Coronary artery (tissue), 2 donors: ENCODE measurements around the gene KCNN1.
A peak's percentile ranks its signal among the peaks of the same experiment; 100 is the strongest.
"Not testable (repeated sequence)": the region's sequence is repeated elsewhere in the genome, so short reads cannot be mapped to it uniquely, and the experiment has no call there.

ENCODE experiments used
- DNase-seq: peaks from one replicate; pipeline ENCODE4 v3.0.0-alpha.2; 2017; ENCODE audit warnings: low spot score
- H3K27ac ChIP-seq, 2 donors: fragments of 200-600 bp; sonication (generic); one replicate each; pipeline ENCODE4 v1.5.1; 2016 to 2019
- H3K4me3 ChIP-seq: fragments of 200-600 bp; sonication (generic); 2 replicates; pipeline ENCODE4 v1.5.1; 2016; ENCODE audit warnings: mild to moderate bottlenecking, moderate library complexity
- TF ChIP-seq, protein P1 (sequence below): fragments of 200-600 bp; sonication (generic); IDR thresholded peaks from one replicate; pipeline ENCODE4 v1.5.1; 2019; ENCODE audit warnings: antibody characterized with exemption

The KCNN1 gene

GRCh38 chr19:17966550-17967256 lies at the start of gene KCNN1:
TSS of gene KCNN1 (plus strand) at chr19:17967107. CDS start at chr19:17973889, 6,782 bp downstream.
- H3K4me3 ChIP-seq: peak within 1 kb of the TSS; percentile 54
- DNase-seq: no peak
- TF ChIP-seq, protein P1, sequence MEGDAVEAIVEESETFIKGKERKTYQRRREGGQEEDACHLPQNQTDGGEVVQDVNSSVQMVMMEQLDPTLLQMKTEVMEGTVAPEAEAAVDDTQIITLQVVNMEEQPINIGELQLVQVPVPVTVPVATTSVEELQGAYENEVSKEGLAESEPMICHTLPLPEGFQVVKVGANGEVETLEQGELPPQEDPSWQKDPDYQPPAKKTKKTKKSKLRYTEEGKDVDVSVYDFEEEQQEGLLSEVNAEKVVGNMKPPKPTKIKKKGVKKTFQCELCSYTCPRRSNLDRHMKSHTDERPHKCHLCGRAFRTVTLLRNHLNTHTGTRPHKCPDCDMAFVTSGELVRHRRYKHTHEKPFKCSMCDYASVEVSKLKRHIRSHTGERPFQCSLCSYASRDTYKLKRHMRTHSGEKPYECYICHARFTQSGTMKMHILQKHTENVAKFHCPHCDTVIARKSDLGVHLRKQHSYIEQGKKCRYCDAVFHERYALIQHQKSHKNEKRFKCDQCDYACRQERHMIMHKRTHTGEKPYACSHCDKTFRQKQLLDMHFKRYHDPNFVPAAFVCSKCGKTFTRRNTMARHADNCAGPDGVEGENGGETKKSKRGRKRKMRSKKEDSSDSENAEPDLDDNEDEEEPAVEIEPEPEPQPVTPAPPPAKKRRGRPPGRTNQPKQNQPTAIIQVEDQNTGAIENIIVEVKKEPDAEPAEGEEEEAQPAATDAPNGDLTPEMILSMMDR: no peak
- H3K27ac ChIP-seq: no peak within 1 kb of the TSS

DNA sequence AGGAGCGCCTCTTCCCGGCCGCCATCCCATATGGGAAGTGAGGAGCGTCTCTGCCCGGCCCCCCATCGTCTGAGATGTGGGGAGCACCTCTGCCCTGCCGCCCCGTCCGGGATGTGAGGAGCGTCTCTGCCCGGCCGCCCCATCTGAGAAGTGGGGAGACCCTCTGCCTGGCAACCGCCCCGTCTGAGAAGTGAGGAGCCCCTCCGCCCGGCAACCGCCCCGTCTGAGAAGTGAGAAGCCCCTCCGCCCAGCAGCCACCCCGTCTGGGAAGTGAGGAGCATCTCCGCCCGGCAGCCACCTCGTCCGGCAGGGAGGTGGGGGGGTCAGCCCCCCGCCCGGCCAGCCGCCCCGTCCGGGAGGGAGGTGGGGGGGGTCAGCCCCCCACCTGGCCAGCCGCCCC lies 48.8 kb upstream of the KCNN1 start:
- not testable (repeated sequence) for H3K4me3 ChIP-seq, H3K27ac ChIP-seq, DNase-seq

DNA sequence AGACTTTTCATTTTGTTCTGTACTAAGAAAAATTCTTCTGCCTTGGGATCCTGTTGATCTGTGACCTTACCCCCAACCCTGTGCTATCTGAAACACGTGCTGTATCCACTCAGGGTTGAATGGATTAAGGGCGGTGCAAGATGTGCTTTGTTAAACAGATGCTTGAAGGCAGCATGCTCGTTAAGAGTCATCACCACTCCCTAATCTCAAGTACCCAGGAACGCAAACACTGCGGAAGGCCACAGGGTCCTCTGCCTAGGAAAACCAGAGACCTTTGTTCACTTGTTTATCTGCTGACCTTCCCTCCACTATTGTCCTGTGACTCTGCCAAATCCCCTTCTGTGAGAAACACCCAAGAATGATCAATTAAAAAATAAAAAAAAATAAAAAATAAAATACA lies 47.8 kb upstream of the KCNN1 start:
- not testable (repeated sequence) for H3K27ac ChIP-seq, H3K4me3 ChIP-seq, DNase-seq

DNA sequence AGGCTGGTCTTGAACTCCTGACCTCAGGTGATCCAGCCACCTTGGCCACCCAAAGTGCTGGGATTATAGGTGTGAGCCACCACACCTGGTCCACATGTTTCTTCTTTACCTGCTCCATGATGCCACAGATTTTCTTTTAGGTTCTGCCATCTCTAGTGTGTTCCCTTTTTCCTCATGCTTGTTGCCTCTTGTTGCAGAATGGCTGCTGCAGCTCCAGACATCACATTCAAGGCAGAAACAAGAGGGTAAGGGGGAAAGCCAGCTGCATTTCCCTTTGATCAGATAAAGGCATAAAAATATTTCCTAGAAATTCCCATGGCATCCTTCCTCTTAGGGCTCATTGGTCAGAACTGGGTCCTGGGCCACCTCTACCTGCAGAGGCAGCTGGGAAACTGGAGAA lies 46.4 kb upstream of the KCNN1 start:
- DNase-seq: no peak
- Histone ChIP-seq H3K27ac (no peak overlapping the region), H3K4me3 (no peak overlapping the region)
- TF ChIP-seq, protein P1: no peak

DNA sequence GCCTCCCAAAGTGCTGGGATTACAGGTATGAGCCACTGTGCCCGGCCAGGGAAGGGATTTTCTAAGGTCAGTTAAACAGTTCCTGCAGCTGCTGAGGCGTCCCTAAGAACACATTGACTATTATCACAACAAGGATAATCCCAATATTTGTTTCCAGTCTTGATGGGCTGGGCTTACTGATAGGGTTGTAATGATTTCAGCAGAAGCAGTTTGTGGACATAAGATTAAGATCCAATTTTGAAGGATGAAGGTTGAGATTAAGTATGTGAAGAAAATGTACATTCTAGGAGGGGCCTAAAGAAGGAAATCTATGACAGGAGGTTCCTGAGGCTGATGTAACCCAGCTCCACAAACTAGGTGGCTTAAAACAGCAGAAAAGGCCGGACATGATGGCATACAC lies 44.8 kb upstream of the KCNN1 start:
- no peak overlapping the region for H3K27ac ChIP-seq
- DNase-seq: no peak
- TF ChIP-seq, protein P1: no peak
- no peak overlapping the region for H3K4me3 ChIP-seq

GRCh38 chr19:17926044-17926443 lies 40.9 kb upstream of the KCNN1 start:
- TF ChIP-seq, protein P1: no peak
- no peak overlapping the region for H3K4me3 ChIP-seq
- H3K27ac ChIP-seq: no peak overlapping the region
- no peak for DNase-seq

DNA sequence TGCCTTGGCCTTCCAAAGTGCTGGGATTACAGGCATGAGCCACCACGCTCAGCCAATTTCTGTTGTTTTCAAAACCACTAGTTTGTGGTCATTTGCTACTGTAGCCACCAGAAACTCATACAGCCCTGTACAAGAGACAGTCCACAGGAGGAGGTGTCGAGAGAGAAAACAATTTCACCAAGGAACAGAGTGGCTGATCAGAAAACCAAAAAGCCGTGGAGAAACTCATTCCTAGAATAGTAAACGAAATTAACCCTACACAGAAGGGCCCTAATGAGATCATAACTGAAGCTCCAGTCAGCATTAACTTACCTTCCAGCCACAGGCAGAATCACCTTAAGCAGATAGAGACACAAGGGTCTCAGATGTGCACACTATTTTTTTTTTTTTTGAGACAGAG lies 37.9 kb upstream of the KCNN1 start:
- TF ChIP-seq, protein P1: no peak
- DNase-seq: no peak
- Histone ChIP-seq H3K27ac (no peak overlapping the region), H3K4me3 (no peak overlapping the region)

- TF ChIP-seq, protein P1: no peak
- no peak for DNase-seq
- H3K27ac ChIP-seq: no peak overlapping the region
- peak overlapping the region; percentile 86 for H3K4me3 ChIP-seq
These were observed 35.2 kb upstream of the KCNN1 start for GRCh38 chr19:17931532-17932191.
